IMR-90 (cell line): ENCODE measurements around the gene OGT.

Experiments used
- FOS ChIP-seq: fragments of 150-350 bp; IDR thresholded peaks from 2 replicates; pipeline ENCODE4 v1.6.1; 2016; ENCODE audit warnings: low read depth, low read length
- MAZ ChIP-seq: IDR thresholded peaks from 2 replicates; pipeline ENCODE4 v1.6.1; 2012; ENCODE audit warnings: low read depth, mild to moderate bottlenecking, low read length, improper control_type of control experiment, moderate library complexity, borderline replicate concordance
- RFX5 ChIP-seq: IDR thresholded peaks from 2 replicates; pipeline ENCODE4 v1.8.0; 2012; ENCODE audit warnings: low read depth, mild to moderate bottlenecking, low read length, moderate library complexity
- TF ChIP-seq, protein P1 (sequence below): conservative IDR thresholded peaks from 2 replicates; pipeline ENCODE4 v1.5.1; 2012; ENCODE audit warnings: mild to moderate bottlenecking, low read depth, low read length, improper control_type of control experiment

- TF ChIP-seq FOS (no peak), RFX5 (no peak), MAZ (no peak)
- TF ChIP-seq, protein P1, sequence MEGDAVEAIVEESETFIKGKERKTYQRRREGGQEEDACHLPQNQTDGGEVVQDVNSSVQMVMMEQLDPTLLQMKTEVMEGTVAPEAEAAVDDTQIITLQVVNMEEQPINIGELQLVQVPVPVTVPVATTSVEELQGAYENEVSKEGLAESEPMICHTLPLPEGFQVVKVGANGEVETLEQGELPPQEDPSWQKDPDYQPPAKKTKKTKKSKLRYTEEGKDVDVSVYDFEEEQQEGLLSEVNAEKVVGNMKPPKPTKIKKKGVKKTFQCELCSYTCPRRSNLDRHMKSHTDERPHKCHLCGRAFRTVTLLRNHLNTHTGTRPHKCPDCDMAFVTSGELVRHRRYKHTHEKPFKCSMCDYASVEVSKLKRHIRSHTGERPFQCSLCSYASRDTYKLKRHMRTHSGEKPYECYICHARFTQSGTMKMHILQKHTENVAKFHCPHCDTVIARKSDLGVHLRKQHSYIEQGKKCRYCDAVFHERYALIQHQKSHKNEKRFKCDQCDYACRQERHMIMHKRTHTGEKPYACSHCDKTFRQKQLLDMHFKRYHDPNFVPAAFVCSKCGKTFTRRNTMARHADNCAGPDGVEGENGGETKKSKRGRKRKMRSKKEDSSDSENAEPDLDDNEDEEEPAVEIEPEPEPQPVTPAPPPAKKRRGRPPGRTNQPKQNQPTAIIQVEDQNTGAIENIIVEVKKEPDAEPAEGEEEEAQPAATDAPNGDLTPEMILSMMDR = no peak
These were observed 84.8 kb downstream of the OGT start for GRCh38 chrX:71617742-71618141.
